AG10803 (cell line): ENCODE data around the gene EHD2.

Experiments used
- DNase-seq: peaks from one replicate; pipeline ENCODE4 v3.0.0; 2010; ENCODE audit warnings: low read depth
- H3K4me3 ChIP-seq: 2 replicates; pipeline ENCODE4 v1.5.1; 2011; ENCODE audit warnings: mild to moderate bottlenecking, low read length, control low read depth
- TF ChIP-seq, protein P1 (sequence below): conservative IDR thresholded peaks from 2 replicates; pipeline ENCODE4 v1.5.1; 2011; ENCODE audit warnings: mild to moderate bottlenecking, low read length, control low read depth, inconsistent platforms

Gene EHD2

GRCh38 chr19:47792616-47793015 lies 79.4 kb downstream of the EHD2 start:
- TF ChIP-seq, protein P1, sequence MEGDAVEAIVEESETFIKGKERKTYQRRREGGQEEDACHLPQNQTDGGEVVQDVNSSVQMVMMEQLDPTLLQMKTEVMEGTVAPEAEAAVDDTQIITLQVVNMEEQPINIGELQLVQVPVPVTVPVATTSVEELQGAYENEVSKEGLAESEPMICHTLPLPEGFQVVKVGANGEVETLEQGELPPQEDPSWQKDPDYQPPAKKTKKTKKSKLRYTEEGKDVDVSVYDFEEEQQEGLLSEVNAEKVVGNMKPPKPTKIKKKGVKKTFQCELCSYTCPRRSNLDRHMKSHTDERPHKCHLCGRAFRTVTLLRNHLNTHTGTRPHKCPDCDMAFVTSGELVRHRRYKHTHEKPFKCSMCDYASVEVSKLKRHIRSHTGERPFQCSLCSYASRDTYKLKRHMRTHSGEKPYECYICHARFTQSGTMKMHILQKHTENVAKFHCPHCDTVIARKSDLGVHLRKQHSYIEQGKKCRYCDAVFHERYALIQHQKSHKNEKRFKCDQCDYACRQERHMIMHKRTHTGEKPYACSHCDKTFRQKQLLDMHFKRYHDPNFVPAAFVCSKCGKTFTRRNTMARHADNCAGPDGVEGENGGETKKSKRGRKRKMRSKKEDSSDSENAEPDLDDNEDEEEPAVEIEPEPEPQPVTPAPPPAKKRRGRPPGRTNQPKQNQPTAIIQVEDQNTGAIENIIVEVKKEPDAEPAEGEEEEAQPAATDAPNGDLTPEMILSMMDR: no peak
- no peak for DNase-seq
- H3K4me3 ChIP-seq: no peak overlapping the region
